IMR-90 (cell line): ENCODE results near the gene CBX6. TPM values are rescaled to one million over a fixed set of nuclear protein-coding genes. Genes with fewer than 3 reads are reported as not detected.

Experiments used
- ATAC-seq: fragments of 200-7000 bp; cut with Tn5 transposase; 2 replicates; pipeline ENCODE4 v1.9.1; 2020; ENCODE audit warnings: low read depth, mild to moderate bottlenecking, moderate library complexity
- Bru-seq: library from RNA; stranded (reverse); fragments of 400-500 nt; gene quantifications from one replicate; lab custom pipeline; 2021; lab: Mats Ljungman, UMichigan
- BruChase-seq, 2 experiments: library from RNA; stranded (reverse); fragments of 400-500 nt; gene quantifications; one replicate each; lab custom pipeline; 2021; lab: Mats Ljungman, UMichigan
- BruUV-seq: library from RNA; stranded (reverse); fragments of 400-500 nt; replicated peaks from 2 replicates; lab custom pipeline; 2021; lab: Mats Ljungman, UMichigan
- CTCF ChIA-PET: fragments of 300-600 bp; formaldehyde crosslinking; extraction: SDS; loops from one replicate; lab custom pipeline; 2021; ENCODE audit warnings: antibody characterized with exemption; lab: Yijun Ruan, JAX
- POLR2A ChIA-PET: fragments of 300-600 bp; sonication (Branson Sonifier 250); formaldehyde crosslinking; loops from one replicate; lab custom pipeline; 2022; ENCODE audit warnings: antibody characterized with exemption; ENCODE audit not compliant: unreplicated experiment; lab: Charles Lee
- DNase-seq: peaks from one replicate; pipeline ENCODE4 v3.0.0; 2013
- H2AFZ ChIP-seq: replicated peaks from 2 replicates; pipeline ENCODE3; 2013; ENCODE audit warnings: low read length, mild to moderate bottlenecking; ENCODE audit not compliant: poor library complexity
- H2AK5ac ChIP-seq: 2 replicates; pipeline ENCODE4 v1.6.1; 2013; ENCODE audit warnings: low read depth, low read length, inconsistent platforms
- H2AK9ac ChIP-seq: replicated peaks from 2 replicates; pipeline ENCODE3; 2013; ENCODE audit warnings: mild to moderate bottlenecking, low read depth, low read length, moderate library complexity; ENCODE audit not compliant: poor library complexity
- H2BK120ac ChIP-seq: 2 replicates; pipeline ENCODE4 v1.6.1; 2013; ENCODE audit warnings: low read depth, low read length, inconsistent platforms
- H2BK15ac ChIP-seq: 3 replicates; pipeline ENCODE4 v1.6.1; 2013; ENCODE audit warnings: low read depth, low read length, inconsistent platforms
- H2BK20ac ChIP-seq: 2 replicates; pipeline ENCODE4 v1.6.1; 2013; ENCODE audit warnings: low read depth, mild to moderate bottlenecking, inconsistent platforms, low read length, moderate library complexity
- H2BK5ac ChIP-seq: 2 replicates; pipeline ENCODE4 v1.6.1; 2013; ENCODE audit warnings: mild to moderate bottlenecking, low read depth, low read length, inconsistent platforms; ENCODE audit not compliant: poor library complexity, severe bottlenecking
- H3K14ac ChIP-seq: replicated peaks from 2 replicates; pipeline ENCODE4 v1.6.1; 2013; ENCODE audit warnings: low read depth, low read length, inconsistent platforms
- H3K18ac ChIP-seq: 2 replicates; pipeline ENCODE4 v1.6.1; 2013; ENCODE audit warnings: low read depth, low read length, control low read depth
- H3K23ac ChIP-seq: 2 replicates; pipeline ENCODE4 v1.6.1; 2013; ENCODE audit warnings: low read depth, low read length, inconsistent platforms
- H3K27ac ChIP-seq: 2 replicates; pipeline ENCODE4 v1.5.1; 2013; ENCODE audit warnings: mild to moderate bottlenecking, control low read depth, low read length; ENCODE audit not compliant: insufficient read depth
- H3K27me3 ChIP-seq: 2 replicates; pipeline ENCODE4 v1.6.1; 2013; ENCODE audit warnings: low read length; ENCODE audit not compliant: control insufficient read depth, insufficient read depth
- H3K36me3 ChIP-seq: 2 replicates; pipeline ENCODE4 v1.6.1; 2013; ENCODE audit warnings: low read length, mixed read lengths; ENCODE audit not compliant: control insufficient read depth, insufficient read depth
- H3K4ac ChIP-seq: 2 replicates; pipeline ENCODE4 v1.6.1; 2013; ENCODE audit warnings: low read depth, low read length, inconsistent platforms
- H3K4me1 ChIP-seq: 2 replicates; pipeline ENCODE4 v1.6.1; 2013; ENCODE audit warnings: low read length, mixed read lengths; ENCODE audit not compliant: control insufficient read depth, insufficient read depth
- H3K4me2 ChIP-seq: 2 replicates; pipeline ENCODE4 v1.6.1; 2013; ENCODE audit warnings: low read depth, mild to moderate bottlenecking, control low read depth, low read length, moderate library complexity
- H3K4me3 ChIP-seq: 2 replicates; pipeline ENCODE4 v1.5.1; 2013; ENCODE audit warnings: low read depth, mild to moderate bottlenecking, control low read depth, low read length, moderate library complexity; ENCODE audit not compliant: insufficient read depth
- H3K56ac ChIP-seq: 2 replicates; pipeline ENCODE4 v1.6.1; 2013; ENCODE audit warnings: low read length, inconsistent platforms; ENCODE audit not compliant: insufficient read depth; ENCODE audit errors: extremely low read depth
- H3K79me1 ChIP-seq, 2 experiments: 2 replicates each; pipeline ENCODE4 v1.6.1; 2013; ENCODE audit warnings: low read length in 2 of 2, inconsistent platforms in 1 of 2, low read depth in 1 of 2
- H3K9ac ChIP-seq: 2 replicates; pipeline ENCODE4 v1.6.1; 2013; ENCODE audit warnings: low read depth, low read length, control low read depth
- H3K9me1 ChIP-seq: 2 replicates; pipeline ENCODE4 v1.6.1; 2013; ENCODE audit warnings: low read length, inconsistent platforms; ENCODE audit not compliant: insufficient read depth
- H3K9me3 ChIP-seq: 2 replicates; pipeline ENCODE4 v1.6.1; 2013; ENCODE audit warnings: low read length; ENCODE audit not compliant: control insufficient read depth, insufficient read depth
- H4K20me1 ChIP-seq: 2 replicates; pipeline ENCODE4 v1.6.1; 2013; ENCODE audit warnings: low read length, inconsistent platforms; ENCODE audit not compliant: insufficient read depth
- H4K5ac ChIP-seq: 2 replicates; pipeline ENCODE4 v1.6.1; 2013; ENCODE audit warnings: mild to moderate bottlenecking, low read depth, low read length, control low read depth
- H4K8ac ChIP-seq, 2 experiments: 2 replicates each; pipeline ENCODE4 v1.6.1; 2013; ENCODE audit warnings: low read depth in 2 of 2, low read length in 2 of 2, control low read depth in 1 of 2, inconsistent platforms in 1 of 2
- H4K91ac ChIP-seq: 2 replicates; pipeline ENCODE4 v1.6.1; 2013; ENCODE audit warnings: low read depth, low read length, inconsistent platforms; ENCODE audit not compliant: insufficient read depth
- BHLHE40 ChIP-seq: fragments of 150-350 bp; IDR thresholded peaks from 2 replicates; pipeline ENCODE4 v1.6.1; 2016; ENCODE audit warnings: mild to moderate bottlenecking, low read depth, low read length
- CTCF ChIP-seq: conservative IDR thresholded peaks from 2 replicates; pipeline ENCODE4 v1.5.1; 2012; ENCODE audit warnings: mild to moderate bottlenecking, low read depth, low read length, improper control_type of control experiment
- MAFK ChIP-seq: IDR thresholded peaks from 2 replicates; pipeline ENCODE4 v1.6.1; 2012; ENCODE audit warnings: low read depth, low read length, improper control_type of control experiment
- MAZ ChIP-seq: IDR thresholded peaks from 2 replicates; pipeline ENCODE4 v1.6.1; 2012; ENCODE audit warnings: low read depth, mild to moderate bottlenecking, low read length, improper control_type of control experiment, moderate library complexity, borderline replicate concordance
- NFE2L2 ChIP-seq: fragments of 150-350 bp; IDR thresholded peaks from 2 replicates; pipeline ENCODE4 v1.6.1; 2016; ENCODE audit warnings: low read depth, mild to moderate bottlenecking, low read length
- RAD21 ChIP-seq: IDR thresholded peaks from 2 replicates; pipeline ENCODE4 v1.6.1; 2012; ENCODE audit warnings: low read length, improper control_type of control experiment
- RFX5 ChIP-seq: IDR thresholded peaks from 2 replicates; pipeline ENCODE4 v1.8.0; 2012; ENCODE audit warnings: low read depth, mild to moderate bottlenecking, low read length, moderate library complexity
- USF2 ChIP-seq: fragments of 150-350 bp; IDR thresholded peaks from 2 replicates; pipeline ENCODE4 v1.6.1; 2017; ENCODE audit warnings: mild to moderate bottlenecking, antibody characterized with exemption, low read length, low read depth
- WGBS, 2 experiments: methylation state at CpG; one replicate each; pipeline versions ENCODE4 v1.1.5 to v1.1.7; 2013; ENCODE audit warnings: missing lambda C conversion rate in 2 of 2; ENCODE audit not compliant: insufficient read length in 1 of 2; ENCODE audit errors: extremely low coverage in 2 of 2; 5-methylcytosine and 5-hydroxymethylcytosine counted together
- dilution Hi-C: fragments of 300-500 bp; cut with HindIII; formaldehyde crosslinking; loops from one replicate; pipeline ENCODE4 v1.14.3; 2018; ENCODE audit warnings: low sequenced_read_pairs; ENCODE audit not compliant: unreplicated experiment
- in situ Hi-C: fragments of 300-500 bp; cut with MboI; formaldehyde crosslinking; loops from 3 replicates; pipeline ENCODE4 v1.14.3; 2019; ENCODE audit warnings: low sequenced_read_pairs, inconsistent platforms, mixed read lengths
- intact Hi-C: fragments of 100-400 bp; cut with micrococcal nuclease; formaldehyde crosslinking; loops from 2 replicates; pipeline ENCODE4 v1.10.0; 2022
- long read RNA-seq: library from polyadenylated mRNA; unstranded; transcript quantifications from one replicate; pipeline ENCODE4 v2.0.0, GENCODE V29; 2021; ENCODE audit not compliant: unreplicated experiment
- polyA plus RNA-seq, 3 experiments: library from polyadenylated mRNA; depleted of rRNA; stranded (reverse); fragments of >200 nt; gene quantifications; 2 replicates each; pipeline ENCODE4 v1.2.3, GENCODE V29; 2012; ENCODE audit warnings: low replicate concordance in 1 of 3
- total RNA-seq: library from RNA; depleted of rRNA; stranded (reverse); fragments of >200 nt; gene quantifications from 2 replicates; pipeline ENCODE4 v1.2.3, GENCODE V29; 2012; rRNA removed

CBX6 gene
- total RNA-seq = 15.2 and 17.5 TPM in 2 replicates
- 19.0 and 19.9 TPM in 2 replicates for polyA plus RNA-seq (2012; rRNA removed)
- polyA plus RNA-seq (2012; cell fraction: cytosol; rRNA removed) = 9.6 and 14.6 TPM in 2 replicates
- polyA plus RNA-seq (2012; cell fraction: nucleus; rRNA removed; ENCODE audit: low replicate concordance) = 26.7 and 45.8 TPM in 2 replicates
- percentile 79 among the genes with signal in this experiment for Bru-seq, nascent RNA
- BruChase-seq, experiment 1, labeled RNA remaining after a 6-hour chase = percentile 98 among the genes with signal in this experiment
- percentile 97 among the genes with signal in this experiment for BruChase-seq, experiment 2, labeled RNA remaining after a 2-hour chase
- long read RNA-seq, full-length matches to known transcripts = 9 of 143 reads
- long read RNA-seq, partial matches to known transcripts = 0 of 143 reads
- long read RNA-seq, other reads (novel, unspliced or antisense) = 134 of 143 reads

- Histone ChIP-seq H2AFZ (peak within 1 kb of the TSS; percentile 99), H3K36me3 (peaks cover 12% of the 10 kb centered on the region), H3K14ac (peak within 1 kb of the TSS; percentile 89), H2BK20ac (peak within 1 kb of the TSS; percentile 62; the same call in 1 of the 2 replicates), H3K9me3 (no peaks in the 10 kb centered on the region), H2BK120ac (peak within 1 kb of the TSS; percentile 93), H4K5ac (peak within 1 kb of the TSS; percentile 70), H2BK5ac (peak within 1 kb of the TSS; percentile 86), H3K18ac (peak within 1 kb of the TSS; percentile 70), H3K4me1 (no peaks in the 10 kb centered on the region), H3K23ac (peak within 1 kb of the TSS; percentile 97), H2AK9ac (peak within 1 kb of the TSS; percentile 95), H2BK15ac (peak within 1 kb of the TSS; percentile 55; the same call in 1 of the 3 replicates), H2AK5ac (peak within 1 kb of the TSS; percentile 91), H3K27ac (peak within 1 kb of the TSS; percentile 95), H3K9me1 (peaks cover 4% of the 10 kb centered on the region; the same call in 1 of the 2 replicates), H3K9ac (peak within 1 kb of the TSS; percentile 88), H3K4me3 (peak within 1 kb of the TSS; percentile 95), H3K56ac (peak within 1 kb of the TSS; percentile 74), H3K27me3 (no peaks in the 10 kb centered on the region), H3K79me1 (peaks cover 19 to 41% of the 10 kb centered on the region in 2 experiments), H4K8ac (peak within 1 kb of the TSS; percentile 93 to 94), H3K4ac (peak within 1 kb of the TSS; percentile 91), H4K91ac (peak within 1 kb of the TSS; percentile 85), H4K20me1 (peaks cover 28% of the 10 kb centered on the region), H3K4me2 (peak within 1 kb of the TSS; percentile 85)
- DNase-seq (peak; percentile 90), ATAC-seq (peak; percentile 82)
- ChIA-PET CTCF (interaction anchor here (1.4 to 4.0 kb wide), 2 partner anchors 103 to 131 kb away, joined by 3 to 28 read pairs; no protein-coding TSS in a partner anchor), POLR2A (no interaction called here)
- dilution Hi-C loops (no loop called here), intact Hi-C loops (loop anchor here (2.0 to 5.0 kb wide), 3 partner anchors 52 to 435 kb away; partner anchors contain the start of gene APOBEC3B), in situ Hi-C loops (loop anchor here (25.0 kb wide), 1 partner anchor 240 kb away; no protein-coding TSS in a partner anchor)
- WGBS, 2 experiments = 0% methylated on average over 11 of the region's 73 CpGs; no CpG with 5 or more reads in 1 of the 2 experiments
- no TSS peak for BruUV-seq
- no peak for TF ChIP-seq RAD21
- peak; percentile 97 for TF ChIP-seq USF2
- TF ChIP-seq RFX5 = peak; percentile 79
- TF ChIP-seq NFE2L2 = peak; percentile 82
- TF ChIP-seq BHLHE40 = peak; percentile 86
- TF ChIP-seq MAFK = peak; percentile 11; the same call in 1 of the 2 replicates
- no peak for TF ChIP-seq CTCF
- peak; percentile 99 for TF ChIP-seq MAZ
These were observed at the start of gene CBX6 for GRCh38 chr22:38872172-38872830. CBX6 (minus strand) TSS chr22:38872216; CDS start chr22:38872190, 26 bp downstream.
